Upper lobe of right lung (tissue), 1 donor: ENCODE data around the gene FYN. TPM values are rescaled to one million over a fixed set of nuclear protein-coding genes. Genes with fewer than 3 reads are reported as not detected.

ENCODE experiments used
- ATAC-seq: fragments of 200-7000 bp; cut with Tn5 transposase; one replicate; pipeline ENCODE4 v1.9.1; 2020; ENCODE audit warnings: mild to moderate bottlenecking, moderate library complexity
- DNase-seq: peaks from one replicate; pipeline ENCODE4 v3.0.0-alpha.2; 2020
- H3K27ac ChIP-seq: fragments of 200-600 bp; one replicate; pipeline ENCODE4 v1.8.0; 2022
- H3K27me3 ChIP-seq: fragments of 200-600 bp; one replicate; pipeline ENCODE4 v1.8.0; 2022; ENCODE audit warnings: mild to moderate bottlenecking
- H3K36me3 ChIP-seq: fragments of 200-600 bp; one replicate; pipeline ENCODE4 v1.8.0; 2022
- H3K4me1 ChIP-seq: fragments of 200-600 bp; one replicate; pipeline ENCODE4 v1.8.0; 2022
- H3K4me3 ChIP-seq: fragments of 200-600 bp; one replicate; pipeline ENCODE4 v1.8.0; 2022; ENCODE audit warnings: mild to moderate bottlenecking
- H3K9me3 ChIP-seq: fragments of 200-600 bp; one replicate; pipeline ENCODE4 v1.8.0; 2022
- CTCF ChIP-seq: fragments of 200-600 bp; IDR thresholded peaks from one replicate; pipeline ENCODE4 v1.8.0; 2022; ENCODE audit warnings: antibody characterized with exemption
- intact Hi-C: fragments of 100-400 bp; cut with DNase I; formaldehyde crosslinking; loops from one replicate; pipeline ENCODE4 v1.11.0; 2022
- total RNA-seq: library from RNA; stranded (reverse); fragmentation: NEBNext Ultra II Directional; extraction: Animal tissue kit (Norgen Biotek cat#: 25700); gene quantifications from one replicate; pipeline ENCODE4 v1.2.1, GENCODE V29; 2021
- donor health status: DM: no; HTN: yes; CAD: no; lungs with severe emphysema.

Gene FYN
- total RNA-seq, 1 donor from 2014 or later, result 115 TPM

GRCh38 chr6:111714416-111715270 is 158.6 kb downstream of the FYN start:
- H3K27ac ChIP-seq, result peak overlapping the region; percentile 6
- DNase-seq (no peak), ATAC-seq (no peak)
- H3K4me1 ChIP-seq, result peaks cover 23% of the 10 kb centered on the region
- H3K27me3 ChIP-seq, result no peaks in the 10 kb centered on the region
- H3K9me3 ChIP-seq, result no peaks in the 10 kb centered on the region
- no peak overlapping the region for H3K4me3 ChIP-seq
- H3K36me3 ChIP-seq, result peaks cover 16% of the 10 kb centered on the region
- intact Hi-C loops, result loop anchor here (5.0 to 10.0 kb wide), 2 partner anchors 140 to 278 kb away; no protein-coding TSS in a partner anchor
- no peak for TF ChIP-seq CTCF

GRCh38 chr6:111713811-111714210 is 159.4 kb downstream of the FYN start:
- TF ChIP-seq CTCF, result no peak
- ATAC-seq, result no peak
- no peak for DNase-seq
- Histone ChIP-seq H3K27me3 (no peaks in the 10 kb centered on the region), H3K4me1 (peaks cover 23% of the 10 kb centered on the region), H3K9me3 (no peaks in the 10 kb centered on the region), H3K27ac (no peak overlapping the region), H3K36me3 (peaks cover 16% of the 10 kb centered on the region), H3K4me3 (no peak overlapping the region)
- intact Hi-C loops, result loop anchor here (5.0 to 10.0 kb wide), 2 partner anchors 141 to 278 kb away; no protein-coding TSS in a partner anchor

- intact Hi-C loops, result loop anchor here (5.0 to 10.0 kb wide), 2 partner anchors 142 to 279 kb away; no protein-coding TSS in a partner anchor
- Histone ChIP-seq H3K27me3 (no peaks in the 10 kb centered on the region), H3K36me3 (peaks cover 11% of the 10 kb centered on the region), H3K27ac (no peak overlapping the region), H3K9me3 (no peaks in the 10 kb centered on the region), H3K4me3 (no peak overlapping the region), H3K4me1 (peaks cover 23% of the 10 kb centered on the region)
- DNase-seq, result no peak
- ATAC-seq, result no peak
- TF ChIP-seq CTCF, result no peak
These were observed 160.0 kb downstream of the FYN start for GRCh38 chr6:111713236-111713635.

- H3K9me3 ChIP-seq, result no peaks in the 10 kb centered on the region
- DNase-seq (no peak), ATAC-seq (peak; percentile 74)
- TF ChIP-seq CTCF, result no peak
- H3K27me3 ChIP-seq, result no peaks in the 10 kb centered on the region
- peaks cover 13% of the 10 kb centered on the region for H3K36me3 ChIP-seq
- no peak overlapping the region for H3K27ac ChIP-seq
- peaks cover 23% of the 10 kb centered on the region for H3K4me1 ChIP-seq
- intact Hi-C loops, result loop anchor here (5.0 to 10.0 kb wide), 2 partner anchors 143 to 280 kb away; no protein-coding TSS in a partner anchor
- H3K4me3 ChIP-seq, result no peak overlapping the region
These were observed 161.1 kb downstream of the FYN start for GRCh38 chr6:111711984-111712752.

- intact Hi-C loops, result loop anchor here (5.0 to 10.0 kb wide), 2 partner anchors 143 to 281 kb away; no protein-coding TSS in a partner anchor
- no peak for DNase-seq
- no peaks in the 10 kb centered on the region for H3K9me3 ChIP-seq
These were observed 161.8 kb downstream of the FYN start for GRCh38 chr6:111711476-111711875.

More at GRCh38 chr6:111711476-111711875, 161.8 kb downstream of the FYN start:
- Histone ChIP-seq H3K4me1 (peaks cover 23% of the 10 kb centered on the region), H3K27me3 (no peaks in the 10 kb centered on the region), H3K4me3 (no peak overlapping the region), H3K27ac (no peak overlapping the region), H3K36me3 (peaks cover 13% of the 10 kb centered on the region)
- TF ChIP-seq CTCF, result no peak
- peak; percentile 45 for ATAC-seq
